ENCODE results near the gene PTPRD. TPM values are rescaled to one million over a fixed set of nuclear protein-coding genes. Genes with fewer than 3 reads are reported as not detected.

PTPRD gene
- total RNA-seq, 4 donors from 2014 or later = 0.78 to 11.7 (median 1.6) TPM

GRCh38 chr9:8622222-8622802 lies 1990.5 kb downstream of the PTPRD start:
- no peak for DNase-seq

GRCh38 chr9:8621416-8621815 lies 1991.4 kb downstream of the PTPRD start:
- no peaks in the 10 kb centered on the region for H3K27me3 ChIP-seq
- no peaks in the 10 kb centered on the region for H3K9me3 ChIP-seq
- in situ Hi-C loops (cut with MboI; ENCODE audit: low sequenced_read_pairs in 4 of 4) = no loop called here
- no peaks in the 10 kb centered on the region for H3K36me3 ChIP-seq
- intact Hi-C loops (cut with DNase I; ENCODE audit: low total_unique reads) = no loop called here
- no peak overlapping the region for H3K27ac ChIP-seq
- TF ChIP-seq CTCF (IDR thresholded peaks at IDR 0.05 in 4 of 5, conservative IDR thresholded peaks at IDR 0.05 in 1 of 5) (no peak), POLR2A (IDR thresholded peaks at IDR 0.05) (no peak)
- H3K4me1 ChIP-seq = no peaks in the 10 kb centered on the region
- no peak overlapping the region for H3K4me3 ChIP-seq
- DNase-seq (no peak), ATAC-seq (no peak)

More at GRCh38 chr9:8622222-8622802, 1990.5 kb downstream of the PTPRD start:
- H3K4me3 ChIP-seq = no peak overlapping the region
- no peaks in the 10 kb centered on the region for H3K27me3 ChIP-seq
- in situ Hi-C loops (cut with MboI; ENCODE audit: low sequenced_read_pairs in 4 of 4) (no loop called here), intact Hi-C loops (cut with DNase I; ENCODE audit: low total_unique reads) (no loop called here)
- no peak overlapping the region for H3K27ac ChIP-seq
- no peaks in the 10 kb centered on the region for H3K36me3 ChIP-seq
- H3K9me3 ChIP-seq = no peaks in the 10 kb centered on the region
- no peak for TF ChIP-seq CTCF (IDR thresholded peaks at IDR 0.05 in 4 of 5, conservative IDR thresholded peaks at IDR 0.05 in 1 of 5)
- no peak for TF ChIP-seq POLR2A (IDR thresholded peaks at IDR 0.05)
- no peaks in the 10 kb centered on the region for H3K4me1 ChIP-seq
- no peak for ATAC-seq

DNA sequence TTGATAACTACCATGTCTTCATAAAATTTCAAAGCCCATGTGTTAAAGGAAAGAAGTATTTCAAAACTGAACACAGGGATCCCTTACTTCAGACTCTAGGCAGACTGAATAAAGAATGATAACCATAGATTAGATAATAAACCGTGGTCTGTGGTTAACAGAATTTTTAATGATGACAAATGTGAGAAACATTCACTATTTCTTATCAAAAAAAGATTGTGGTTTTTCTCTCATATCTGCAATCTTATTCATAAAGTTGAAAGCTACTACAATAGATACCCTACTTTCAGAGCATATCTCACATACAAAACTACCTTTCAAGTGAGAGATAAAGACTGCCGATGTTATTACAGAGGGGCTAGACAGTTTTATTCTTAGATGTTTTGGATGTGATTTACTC lies 1996.4 kb downstream of the PTPRD start:
- Histone ChIP-seq H3K4me1 (no peaks in the 10 kb centered on the region), H3K4me3 (no peak overlapping the region), H3K27me3 (no peaks in the 10 kb centered on the region), H3K27ac (no peak overlapping the region), H3K36me3 (no peaks in the 10 kb centered on the region), H3K9me3 (no peaks in the 10 kb centered on the region)
- no peak for ATAC-seq
- no peak for DNase-seq
- TF ChIP-seq CTCF (IDR thresholded peaks at IDR 0.05 in 4 of 5, conservative IDR thresholded peaks at IDR 0.05 in 1 of 5) (no peak), POLR2A (IDR thresholded peaks at IDR 0.05) (no peak)
- intact Hi-C loops (cut with DNase I; ENCODE audit: low total_unique reads) = no loop called here
- in situ Hi-C loops (cut with MboI; ENCODE audit: low sequenced_read_pairs in 4 of 4) = no loop called here

DNA sequence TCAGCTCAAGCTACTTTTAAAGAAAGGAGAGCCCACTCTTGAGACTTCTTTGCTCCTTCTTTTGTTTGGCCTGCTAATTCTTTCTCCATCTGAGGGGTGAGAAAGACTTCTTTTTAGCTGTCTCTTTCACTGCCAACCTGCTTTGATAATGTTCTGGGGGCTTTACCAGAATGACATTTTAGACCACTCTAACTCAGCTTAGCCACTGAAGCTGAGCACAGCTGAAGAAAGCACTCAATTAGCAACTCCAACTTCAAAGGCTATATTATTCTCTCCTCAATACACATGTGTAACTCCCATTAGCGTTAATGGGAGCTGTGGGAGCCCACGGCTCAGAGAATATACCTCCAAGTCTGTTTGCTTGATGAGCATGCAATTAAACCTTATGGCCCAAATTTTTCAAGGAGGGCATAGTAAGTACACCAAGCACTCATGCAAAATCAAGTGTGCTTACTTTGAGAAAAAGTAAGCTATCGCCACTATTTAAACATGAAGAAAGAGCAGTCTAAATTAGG lies 1997.8 kb downstream of the PTPRD start:
- Histone ChIP-seq H3K4me1 (no peaks in the 10 kb centered on the region), H3K27me3 (no peaks in the 10 kb centered on the region), H3K36me3 (no peaks in the 10 kb centered on the region), H3K9me3 (no peaks in the 10 kb centered on the region), H3K4me3 (no peak overlapping the region), H3K27ac (no peak overlapping the region)
- ATAC-seq (no peak), DNase-seq (no peak)
- intact Hi-C loops (cut with DNase I; ENCODE audit: low total_unique reads) (no loop called here), in situ Hi-C loops (cut with MboI; ENCODE audit: low sequenced_read_pairs in 4 of 4) (no loop called here)
- TF ChIP-seq POLR2A (IDR thresholded peaks at IDR 0.05) = no peak
- TF ChIP-seq CTCF (IDR thresholded peaks at IDR 0.05 in 4 of 5, conservative IDR thresholded peaks at IDR 0.05 in 1 of 5) = no peak

DNA sequence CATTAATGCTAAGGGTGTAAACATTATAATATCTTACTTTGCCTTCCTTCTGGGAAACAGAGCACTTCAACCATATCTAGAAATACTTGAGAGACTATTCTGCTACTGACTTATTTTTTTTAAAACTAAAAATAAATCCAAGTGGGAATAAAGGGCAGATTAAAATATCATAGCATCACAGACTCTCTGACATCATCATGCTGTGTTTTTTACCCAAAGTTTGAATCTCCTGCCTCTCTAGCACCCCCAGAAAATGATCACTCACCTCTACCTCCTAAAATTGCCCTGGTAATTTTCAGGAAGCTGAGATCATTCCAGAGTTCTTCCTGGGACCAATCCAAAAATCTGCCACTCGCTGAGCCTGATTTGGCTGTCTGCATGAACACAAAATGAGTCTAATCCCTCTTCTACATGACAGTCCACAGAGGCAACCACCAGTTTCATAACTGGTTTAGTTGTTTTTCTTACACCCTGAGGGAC lies 1999.4 kb downstream of the PTPRD start:
- intact Hi-C loops (cut with DNase I; ENCODE audit: low total_unique reads) = no loop called here

More for the DNA sequence above, 1999.4 kb downstream of the PTPRD start:
- ATAC-seq (no peak), DNase-seq (no peak)
- Histone ChIP-seq H3K4me1 (no peaks in the 10 kb centered on the region), H3K27me3 (no peaks in the 10 kb centered on the region), H3K4me3 (no peak overlapping the region), H3K36me3 (no peaks in the 10 kb centered on the region), H3K9me3 (no peaks in the 10 kb centered on the region), H3K27ac (no peak overlapping the region)
- TF ChIP-seq POLR2A (IDR thresholded peaks at IDR 0.05) = no peak
- no peak for TF ChIP-seq CTCF (IDR thresholded peaks at IDR 0.05 in 4 of 5, conservative IDR thresholded peaks at IDR 0.05 in 1 of 5)
- in situ Hi-C loops (cut with MboI; ENCODE audit: low sequenced_read_pairs in 4 of 4) = no loop called here
